ENCODE results near the gene TMEM51. TPM values are rescaled to one million over a fixed set of nuclear protein-coding genes. Genes with fewer than 3 reads are reported as not detected.

The TMEM51 gene
- total RNA-seq, 2 experiments from 2014 or later: not detected

DNA sequence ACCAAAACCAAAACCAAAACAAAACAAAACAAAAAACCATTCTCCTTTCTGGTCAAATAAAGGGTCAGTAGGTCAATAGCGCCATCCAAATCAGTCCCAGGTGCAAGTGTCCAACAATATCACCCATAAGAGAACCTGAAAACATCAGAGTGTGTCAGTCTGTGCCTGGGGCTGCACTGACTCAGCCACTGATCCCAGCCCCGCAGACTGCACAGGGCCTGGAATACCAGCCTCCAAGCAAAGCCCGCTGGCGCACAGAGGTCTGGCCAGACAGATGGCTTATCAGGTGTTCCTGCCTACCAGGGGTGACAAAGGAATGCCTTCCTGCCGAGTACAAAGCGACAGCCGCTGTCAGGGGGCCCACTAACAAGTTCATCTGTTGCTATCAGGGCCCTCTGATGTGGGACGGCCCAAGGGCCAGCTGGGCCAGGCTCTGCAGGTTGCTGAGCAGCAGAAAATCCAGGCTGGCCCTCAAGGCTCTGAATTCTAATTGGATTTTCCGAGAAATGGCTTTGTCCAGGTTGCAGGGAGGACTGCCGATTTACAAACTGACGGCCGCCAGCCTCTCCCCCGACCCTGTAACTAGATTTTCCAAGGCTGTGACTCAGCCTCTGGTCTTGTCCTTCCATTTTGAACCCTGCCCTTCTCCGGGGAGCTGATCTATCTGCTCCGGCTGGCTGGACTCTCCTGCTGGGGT is 13.7 kb upstream of the TMEM51 start:
- no peak overlapping the region for H3K27ac Mint-ChIP-seq
- TF ChIP-seq, protein P1, sequence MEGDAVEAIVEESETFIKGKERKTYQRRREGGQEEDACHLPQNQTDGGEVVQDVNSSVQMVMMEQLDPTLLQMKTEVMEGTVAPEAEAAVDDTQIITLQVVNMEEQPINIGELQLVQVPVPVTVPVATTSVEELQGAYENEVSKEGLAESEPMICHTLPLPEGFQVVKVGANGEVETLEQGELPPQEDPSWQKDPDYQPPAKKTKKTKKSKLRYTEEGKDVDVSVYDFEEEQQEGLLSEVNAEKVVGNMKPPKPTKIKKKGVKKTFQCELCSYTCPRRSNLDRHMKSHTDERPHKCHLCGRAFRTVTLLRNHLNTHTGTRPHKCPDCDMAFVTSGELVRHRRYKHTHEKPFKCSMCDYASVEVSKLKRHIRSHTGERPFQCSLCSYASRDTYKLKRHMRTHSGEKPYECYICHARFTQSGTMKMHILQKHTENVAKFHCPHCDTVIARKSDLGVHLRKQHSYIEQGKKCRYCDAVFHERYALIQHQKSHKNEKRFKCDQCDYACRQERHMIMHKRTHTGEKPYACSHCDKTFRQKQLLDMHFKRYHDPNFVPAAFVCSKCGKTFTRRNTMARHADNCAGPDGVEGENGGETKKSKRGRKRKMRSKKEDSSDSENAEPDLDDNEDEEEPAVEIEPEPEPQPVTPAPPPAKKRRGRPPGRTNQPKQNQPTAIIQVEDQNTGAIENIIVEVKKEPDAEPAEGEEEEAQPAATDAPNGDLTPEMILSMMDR (IDR thresholded peaks at IDR 0.05): no peak
- DNase-seq: no peak
- no peaks in the 10 kb centered on the region for H3K9me3 Mint-ChIP-seq
- H3K36me3 Mint-ChIP-seq (ENCODE audit: low read depth): no peaks in the 10 kb centered on the region
- peaks cover 5% of the 10 kb centered on the region for H3K4me1 Mint-ChIP-seq (ENCODE audit: low read depth)
- ChIA-PET POLR2A (no interaction called here), CTCF (interaction anchor here (0.8 to 1.7 kb wide), 3 partner anchors 10 to 11 kb away, joined by 3 to 7 read pairs (median 4); no protein-coding TSS in a partner anchor)
- intact Hi-C loops (cut with micrococcal nuclease): no loop called here
- H3K4me3 Mint-ChIP-seq: no peak overlapping the region
- peaks cover 57% of the 10 kb centered on the region for H3K27me3 Mint-ChIP-seq
- no peak for ATAC-seq

DNA sequence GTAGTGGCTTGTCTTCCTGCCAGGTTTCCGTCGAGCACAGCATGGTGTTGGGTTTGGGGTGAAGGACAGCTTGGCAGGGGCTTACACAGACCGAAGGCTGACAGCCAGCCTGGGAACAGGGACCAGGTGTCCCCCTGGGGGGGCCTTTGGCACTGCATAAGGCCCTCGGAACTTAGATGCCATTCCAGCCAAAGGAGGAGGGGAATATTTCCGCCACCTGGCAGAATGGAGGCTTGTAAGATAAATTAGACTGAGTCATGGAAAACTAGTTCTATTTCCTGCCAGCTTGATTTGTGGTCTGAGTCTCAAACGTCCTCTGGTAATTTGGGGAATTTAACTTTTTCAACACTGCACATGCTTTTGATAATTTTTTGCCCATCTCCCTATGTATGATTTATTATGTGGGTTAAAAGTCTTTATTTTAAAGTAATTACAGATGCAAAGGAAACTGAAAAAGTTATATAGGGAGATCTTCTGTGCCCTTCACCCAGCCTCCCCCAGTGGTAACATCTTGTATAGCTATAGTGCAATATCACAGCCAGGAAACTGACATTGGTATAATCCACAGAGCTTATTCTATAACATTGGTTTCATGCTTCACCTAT is 11.5 kb upstream of the TMEM51 start:
- no peaks in the 10 kb centered on the region for H3K36me3 Mint-ChIP-seq (ENCODE audit: low read depth)
- intact Hi-C loops (cut with micrococcal nuclease): no loop called here
- TF ChIP-seq, protein P1 (IDR thresholded peaks at IDR 0.05): no peak
- DNase-seq: no peak
- H3K27me3 Mint-ChIP-seq: peaks cover 48% of the 10 kb centered on the region
- ChIA-PET POLR2A (interaction anchor here (0.7 kb wide), 1 partner anchor 52 kb away, joined by 3 read pairs; no protein-coding TSS in a partner anchor), CTCF (interaction anchor here (0.9 to 2.1 kb wide), 5 partner anchors 11 to 163 kb away, joined by 3 to 8 read pairs (median 4); no protein-coding TSS in a partner anchor)
- no peak overlapping the region for H3K4me3 Mint-ChIP-seq
- H3K9me3 Mint-ChIP-seq: no peaks in the 10 kb centered on the region
- no peak overlapping the region for H3K27ac Mint-ChIP-seq
- H3K4me1 Mint-ChIP-seq (ENCODE audit: low read depth): peaks cover 5% of the 10 kb centered on the region
- no peak for ATAC-seq

DNA sequence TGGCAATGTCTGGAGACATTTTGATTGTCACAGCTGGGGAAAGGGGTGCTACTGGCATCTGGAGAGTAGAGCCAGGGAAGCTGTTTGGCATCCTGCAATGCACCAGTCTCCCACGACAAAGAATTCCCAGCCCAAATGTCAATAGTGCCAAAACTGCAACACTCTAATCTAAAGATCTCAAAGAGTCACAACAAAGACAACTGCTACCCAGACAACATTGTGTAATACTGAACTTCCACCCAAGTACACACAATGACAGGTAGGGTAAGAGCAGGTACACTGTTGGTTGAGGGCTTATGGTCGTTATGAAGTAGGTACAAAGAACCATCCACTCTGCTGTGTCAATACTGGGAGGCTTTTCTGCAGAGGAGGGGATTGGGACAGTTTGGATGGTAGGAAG is 8.2 kb upstream of the TMEM51 start:
- Mint-ChIP-seq H3K36me3 (ENCODE audit: low read depth) (no peaks in the 10 kb centered on the region), H3K4me3 (no peak overlapping the region), H3K27me3 (peaks cover 51% of the 10 kb centered on the region), H3K9me3 (no peaks in the 10 kb centered on the region), H3K4me1 (ENCODE audit: low read depth) (peaks cover 5% of the 10 kb centered on the region), H3K27ac (no peak overlapping the region)
- ChIA-PET POLR2A (no interaction called here), CTCF (interaction anchor here (1.4 to 2.4 kb wide), 2 partner anchors 17 to 152 kb away, joined by 3 to 14 read pairs; no protein-coding TSS in a partner anchor)
- DNase-seq (no peak), ATAC-seq (no peak)
- intact Hi-C loops (cut with micrococcal nuclease): no loop called here
- TF ChIP-seq, protein P1 (IDR thresholded peaks at IDR 0.05): no peak

DNA sequence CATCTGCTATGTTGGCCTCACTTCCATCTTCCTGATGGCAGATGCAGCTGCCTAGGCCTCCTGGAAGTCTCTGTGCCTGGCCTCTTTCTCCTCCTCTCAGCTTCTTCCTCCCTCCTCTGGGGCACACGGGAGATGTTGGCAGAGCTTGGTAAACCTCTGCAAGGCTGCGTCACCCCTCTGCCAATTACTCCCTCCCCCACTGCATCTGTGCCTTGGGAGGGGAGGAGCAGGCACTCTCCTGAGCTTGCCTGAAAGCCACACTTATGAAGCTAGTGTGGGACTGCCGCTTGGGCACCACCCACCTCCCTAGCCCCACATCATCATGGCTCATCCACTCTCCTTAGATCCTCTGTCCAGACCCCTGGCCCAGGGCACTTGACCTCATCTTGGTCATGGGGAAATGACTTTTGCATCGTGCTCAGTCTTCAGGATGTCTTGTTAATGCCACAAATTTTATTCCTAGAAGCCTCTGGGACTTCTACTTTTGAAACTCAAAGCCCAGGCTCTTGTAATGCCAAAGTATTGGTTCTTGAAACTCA is 7.3 kb upstream of the TMEM51 start:
- POLR2A ChIA-PET: no interaction called here
- DNase-seq (no peak), ATAC-seq (no peak)
- H3K4me1 Mint-ChIP-seq (ENCODE audit: low read depth): peaks cover 5% of the 10 kb centered on the region
- H3K36me3 Mint-ChIP-seq (ENCODE audit: low read depth): no peaks in the 10 kb centered on the region
- no peaks in the 10 kb centered on the region for H3K9me3 Mint-ChIP-seq
- H3K4me3 Mint-ChIP-seq: no peak overlapping the region
- intact Hi-C loops (cut with micrococcal nuclease): no loop called here
- CTCF ChIA-PET: no interaction called here
- TF ChIP-seq, protein P1 (IDR thresholded peaks at IDR 0.05): no peak
- peaks cover 52% of the 10 kb centered on the region for H3K27me3 Mint-ChIP-seq
- no peak overlapping the region for H3K27ac Mint-ChIP-seq

DNA sequence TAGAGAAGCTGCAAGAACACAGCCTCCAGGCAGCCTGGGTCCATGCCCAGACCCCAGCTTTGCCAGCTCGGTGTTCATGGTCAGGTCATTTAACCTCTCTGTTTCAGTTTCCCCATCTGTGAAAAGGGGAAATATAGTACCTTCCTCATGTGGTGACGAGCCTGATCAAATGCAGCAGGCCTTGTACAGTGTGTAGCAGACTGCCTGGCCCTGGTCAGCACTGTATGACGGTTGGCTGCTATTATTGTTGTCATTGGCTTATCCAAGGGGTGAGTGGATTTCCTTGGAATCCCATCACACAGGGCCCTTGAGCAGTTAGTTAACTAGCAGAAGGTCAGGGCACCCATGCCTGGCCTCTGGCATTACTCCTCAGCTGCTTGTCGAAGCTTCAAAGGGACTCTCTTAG is 6.6 kb upstream of the TMEM51 start:
- H3K4me3 Mint-ChIP-seq: no peak overlapping the region
- TF ChIP-seq, protein P1 (IDR thresholded peaks at IDR 0.05): no peak
- peaks cover 3% of the 10 kb centered on the region for H3K4me1 Mint-ChIP-seq (ENCODE audit: low read depth)
- H3K9me3 Mint-ChIP-seq: no peaks in the 10 kb centered on the region
- ChIA-PET CTCF (no interaction called here), POLR2A (no interaction called here)
- no peak for ATAC-seq
- intact Hi-C loops (cut with micrococcal nuclease): no loop called here
- DNase-seq: no peak
- no peak overlapping the region for H3K27ac Mint-ChIP-seq
- no peaks in the 10 kb centered on the region for H3K36me3 Mint-ChIP-seq (ENCODE audit: low read depth)
- H3K27me3 Mint-ChIP-seq: peaks cover 51% of the 10 kb centered on the region
